ENCODE data around the gene RNF214. TPM values are rescaled to one million over a fixed set of nuclear protein-coding genes. Genes with fewer than 3 reads are reported as not detected.

The RNF214 gene
- total RNA-seq, 2 donors from 2014 or later = 10.2 to 12.5 TPM

GRCh38 chr11:117197006-117197405 lies 35.5 kb upstream of the RNF214 start:
- Histone ChIP-seq H3K27ac (peak overlapping the region in 2 of 4 donors; percentile 4 to 19), H3K4me3 (no peak overlapping the region), H3K27me3 (no peaks in the 10 kb centered on the region), H3K9me3 (no peaks in the 10 kb centered on the region), H3K4me1 (peaks cover 35% of the 10 kb centered on the region), H3K36me3 (replicated peaks in 1 of 2; ENCODE audit: insufficient read depth in 1 of 2, low read depth in 2 of 2) (peaks cover 0 to 11% of the 10 kb centered on the region in 2 donors)
- no peak for ATAC-seq
- intact Hi-C loops (cut with DNase I) = no loop called here
- DNase-seq = no peak
- 91 to 95% methylated on average over 7 of the region's 7 CpGs for WGBS, 2 donors
- no peak for TF ChIP-seq POLR2A (IDR thresholded peaks at IDR 0.05)
- no peak for TF ChIP-seq CTCF (IDR thresholded peaks at IDR 0.05)

GRCh38 chr11:117197516-117198456 lies 34.7 kb upstream of the RNF214 start:
- Histone ChIP-seq H3K4me1 (peaks cover 35% of the 10 kb centered on the region), H3K36me3 (replicated peaks in 1 of 2; ENCODE audit: insufficient read depth in 1 of 2, low read depth in 2 of 2) (peaks cover 0 to 5% of the 10 kb centered on the region in 2 donors), H3K27me3 (no peaks in the 10 kb centered on the region), H3K27ac (peak overlapping the region in 3 of 4 donors; percentile 19 to 53 (median 21)), H3K4me3 (no peak overlapping the region), H3K9me3 (no peaks in the 10 kb centered on the region)
- 52 to 65% methylated on average over 8 to 17 of the region's 17 CpGs for WGBS, 2 donors
- peak in 6 of 7 experiments; percentile 5 to 41 (median 21) for TF ChIP-seq CTCF (IDR thresholded peaks at IDR 0.05)
- TF ChIP-seq POLR2A (IDR thresholded peaks at IDR 0.05) = no peak
- no peak for ATAC-seq
- peak in 1 of 4 donors; percentile 49 for DNase-seq
- intact Hi-C loops (cut with DNase I) = no loop called here

DNA sequence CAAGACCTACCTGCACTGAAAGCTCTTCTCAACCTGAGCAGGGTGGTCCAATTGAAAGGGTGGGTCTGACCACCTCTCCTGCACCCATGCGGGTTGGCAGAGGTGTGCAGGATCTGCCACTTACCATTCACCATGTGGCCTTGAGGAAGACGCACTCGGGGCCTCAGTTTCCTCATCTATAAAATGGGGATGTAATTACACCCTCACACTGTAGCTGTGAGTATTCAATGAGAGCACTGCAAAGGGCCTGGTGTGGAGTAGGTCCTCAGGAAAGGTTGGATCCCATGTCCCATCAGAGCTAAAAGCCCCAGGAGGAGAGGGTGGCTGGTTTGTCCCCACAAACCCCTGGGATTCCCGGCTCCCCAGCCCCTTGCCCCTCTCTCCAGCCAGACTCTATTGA lies 33.9 kb upstream of the RNF214 start:
- no peaks in the 10 kb centered on the region for H3K9me3 ChIP-seq
- DNase-seq = no peak
- intact Hi-C loops (cut with DNase I) = no loop called here
- no peak overlapping the region for H3K4me3 ChIP-seq
- no peak for ATAC-seq
- peaks cover 34% of the 10 kb centered on the region for H3K4me1 ChIP-seq
- no peak for TF ChIP-seq CTCF (IDR thresholded peaks at IDR 0.05)
- TF ChIP-seq POLR2A (IDR thresholded peaks at IDR 0.05) = no peak
- WGBS, 2 donors = 78 to 100% methylated on average over 1 to 4 of the region's 4 CpGs
- H3K27me3 ChIP-seq = no peaks in the 10 kb centered on the region
- peaks cover 0 to 2% of the 10 kb centered on the region in 2 donors for H3K36me3 ChIP-seq (replicated peaks in 1 of 2; ENCODE audit: insufficient read depth in 1 of 2, low read depth in 2 of 2)
- peak overlapping the region in 2 of 4 donors; percentile 19 to 53 for H3K27ac ChIP-seq

- WGBS, 2 donors = 56 to 64% methylated on average over 13 to 30 of the region's 34 CpGs
- intact Hi-C loops (cut with DNase I) = no loop called here
- peak; percentile 43 for ATAC-seq
Measured at GRCh38 chr11:117199053-117199915, 33.2 kb upstream of the RNF214 start, which contains the start of gene TAGLN. TSS of gene TAGLN (plus strand) at chr11:117199370. CDS start at chr11:117203014, 3,644 bp downstream.

More at GRCh38 chr11:117199053-117199915, 33.2 kb upstream of the RNF214 start, which contains the start of gene TAGLN:
- H3K4me1 ChIP-seq = peaks cover 28% of the 10 kb centered on the region
- H3K27ac ChIP-seq = peak within 1 kb of the TSS in 3 of 4 donors; percentile 21 to 60 (median 53)
- H3K36me3 ChIP-seq (replicated peaks in 1 of 2; ENCODE audit: insufficient read depth in 1 of 2, low read depth in 2 of 2) = peaks cover 0 to under 1% of the 10 kb centered on the region in 2 donors
- H3K9me3 ChIP-seq = no peaks in the 10 kb centered on the region
- peak; percentile 35 to 55 (median 48) for DNase-seq
- TF ChIP-seq CTCF (IDR thresholded peaks at IDR 0.05) = no peak
- peak in 2 of 3 donors; percentile 30 to 41 for TF ChIP-seq POLR2A (IDR thresholded peaks at IDR 0.05)
- no peak within 1 kb of the TSS for H3K4me3 ChIP-seq
- no peaks in the 10 kb centered on the region for H3K27me3 ChIP-seq

Data from body of pancreas (tissue), 4 donors.